Natural killer cell (primary cell): ENCODE measurements around the gene SIPA1L3. TPM values are rescaled to one million over a fixed set of nuclear protein-coding genes. Genes with fewer than 3 reads are reported as not detected.

Experiments
- ATAC-seq, 3 donors: fragments of 150-1000 bp in 2 of 3; fragments of 200-7000 bp in 1 of 3; cut with Tn5 transposase; 1 replicate in 1 of 3; 2 replicates in 2 of 3; pipeline ENCODE4 v1.10.0; 2021; ENCODE audit warnings: mild to moderate bottlenecking in 2 of 3, moderate library complexity in 2 of 3
- DNase-seq, 2 donors: peaks; one replicate each; pipeline versions ENCODE4 v3.0.0 to v3.0.0-alpha.2; 2013 to 2021; ENCODE audit warnings: mixed read lengths in 1 of 2
- H3K27ac ChIP-seq: one replicate; pipeline ENCODE4 v1.5.1; 2013; ENCODE audit warnings: mild to moderate bottlenecking, low read length
- H3K27me3 ChIP-seq: one replicate; pipeline ENCODE4 v1.6.1; 2013; ENCODE audit warnings: low read length; ENCODE audit not compliant: control insufficient read depth, insufficient read depth
- H3K36me3 ChIP-seq: one replicate; pipeline ENCODE4 v1.6.1; 2013; ENCODE audit warnings: low read length; ENCODE audit not compliant: control insufficient read depth, insufficient read depth
- H3K4me1 ChIP-seq: one replicate; pipeline ENCODE4 v1.6.1; 2013; ENCODE audit warnings: low read length; ENCODE audit not compliant: control insufficient read depth, insufficient read depth
- H3K4me3 ChIP-seq: one replicate; pipeline ENCODE4 v1.5.1; 2013; ENCODE audit warnings: low read length
- H3K9me3 ChIP-seq: one replicate; pipeline ENCODE4 v1.6.1; 2013; ENCODE audit warnings: low read length; ENCODE audit not compliant: control insufficient read depth, insufficient read depth
- H3K27ac Mint-ChIP-seq, 2 donors: one replicate each; pipeline ENCODE4 v1.8.0; 2022; ENCODE audit warnings: mild to moderate bottlenecking in 2 of 2, mixed read lengths in 2 of 2, moderate library complexity in 1 of 2
- H3K27me3 Mint-ChIP-seq, 2 donors: one replicate each; pipeline ENCODE4 v1.8.0; 2022; ENCODE audit warnings: low read depth in 2 of 2, mixed read lengths in 2 of 2
- H3K36me3 Mint-ChIP-seq: one replicate; pipeline ENCODE4 v1.8.0; 2022; ENCODE audit warnings: mixed read lengths
- H3K4me1 Mint-ChIP-seq, 2 donors: one replicate each; pipeline ENCODE4 v1.8.0; 2022; ENCODE audit warnings: mixed read lengths in 2 of 2
- H3K4me3 Mint-ChIP-seq: one replicate; pipeline ENCODE4 v1.8.0; 2022; ENCODE audit warnings: mild to moderate bottlenecking, moderate library complexity, mixed read lengths
- H3K9me3 Mint-ChIP-seq, 2 donors: one replicate each; pipeline ENCODE4 v1.8.0; 2022; ENCODE audit warnings: mixed read lengths in 2 of 2
- WGBS: methylation state at CpG from one replicate; pipeline ENCODE4 v1.1.7; 2013; ENCODE audit warnings: missing lambda C conversion rate; ENCODE audit not compliant: insufficient coverage; 5-methylcytosine and 5-hydroxymethylcytosine counted together
- intact Hi-C: fragments of 100-400 bp; cut with micrococcal nuclease; formaldehyde crosslinking; loops from one replicate; pipeline ENCODE4 v1.14.2; 2022
- total RNA-seq, 4 donors: library from RNA; stranded (reverse); fragments of 120-200 nt in 1 of 4; gene quantifications; one replicate each; pipeline versions ENCODE4 v1.2.3 to v1.2.4, GENCODE V29; 2013 to 2022
- TF ChIP-seq, protein P1 (sequence below): fragments of 200-600 bp; IDR thresholded peaks from one replicate; pipeline ENCODE4 v1.8.0; 2022; ENCODE audit warnings: antibody characterized with exemption

The SIPA1L3 gene
- total RNA-seq, 3 donors from 2014 or later (not counting 1 experiment from before 2014, with no cell fraction given), result 34.4 to 35.8 (median 35.4) TPM

DNA sequence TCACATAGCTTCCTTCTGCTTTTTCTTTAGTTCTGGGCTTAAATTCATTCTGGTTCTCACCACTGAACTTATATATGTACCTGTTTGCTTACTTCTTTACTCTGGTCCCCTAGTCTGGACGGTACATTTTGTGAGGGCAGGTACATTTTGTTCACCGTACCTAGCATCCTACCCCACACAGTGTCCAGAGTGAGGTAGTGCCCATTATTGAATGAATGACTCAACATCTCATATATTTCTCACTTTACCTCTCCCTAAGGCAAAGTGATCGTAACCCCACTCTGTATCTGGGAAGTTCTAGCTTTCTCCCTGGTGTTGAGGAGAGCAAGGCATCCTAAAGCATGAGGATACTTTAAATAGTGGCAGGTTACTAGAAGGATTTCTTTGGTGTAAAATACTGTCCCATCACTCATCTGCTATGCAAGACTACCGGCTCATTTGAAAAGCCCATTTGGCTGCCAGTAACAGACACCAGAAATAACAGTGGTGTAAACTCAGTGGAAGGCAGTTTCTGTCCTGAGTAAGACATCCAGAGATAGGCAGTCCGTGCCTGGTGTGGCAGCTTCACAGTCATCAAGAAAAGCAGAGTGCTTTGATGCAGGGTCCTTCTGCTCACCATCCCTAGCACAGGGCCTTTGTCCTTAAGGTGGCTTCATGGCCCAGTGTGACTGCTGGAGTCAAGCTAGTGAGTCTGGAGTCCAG lies 111.8 kb downstream of the SIPA1L3 start:
- Histone ChIP-seq H3K27ac (no peak overlapping the region), H3K36me3 (no peaks in the 10 kb centered on the region), H3K4me3 (no peak overlapping the region), H3K4me1 (peaks cover 10% of the 10 kb centered on the region), H3K9me3 (no peaks in the 10 kb centered on the region), H3K27me3 (no peaks in the 10 kb centered on the region)
- no peak overlapping the region for H3K27ac Mint-ChIP-seq
- intact Hi-C loops, result no loop called here
- no peaks in the 10 kb centered on the region for H3K27me3 Mint-ChIP-seq
- 86% methylated on average over 4 of the region's 5 CpGs for WGBS
- H3K4me1 Mint-ChIP-seq, result peaks cover 24 to 30% of the 10 kb centered on the region in 2 donors
- no peaks in the 10 kb centered on the region for H3K9me3 Mint-ChIP-seq
- DNase-seq (no peak), ATAC-seq (no peak)
- TF ChIP-seq, protein P1, sequence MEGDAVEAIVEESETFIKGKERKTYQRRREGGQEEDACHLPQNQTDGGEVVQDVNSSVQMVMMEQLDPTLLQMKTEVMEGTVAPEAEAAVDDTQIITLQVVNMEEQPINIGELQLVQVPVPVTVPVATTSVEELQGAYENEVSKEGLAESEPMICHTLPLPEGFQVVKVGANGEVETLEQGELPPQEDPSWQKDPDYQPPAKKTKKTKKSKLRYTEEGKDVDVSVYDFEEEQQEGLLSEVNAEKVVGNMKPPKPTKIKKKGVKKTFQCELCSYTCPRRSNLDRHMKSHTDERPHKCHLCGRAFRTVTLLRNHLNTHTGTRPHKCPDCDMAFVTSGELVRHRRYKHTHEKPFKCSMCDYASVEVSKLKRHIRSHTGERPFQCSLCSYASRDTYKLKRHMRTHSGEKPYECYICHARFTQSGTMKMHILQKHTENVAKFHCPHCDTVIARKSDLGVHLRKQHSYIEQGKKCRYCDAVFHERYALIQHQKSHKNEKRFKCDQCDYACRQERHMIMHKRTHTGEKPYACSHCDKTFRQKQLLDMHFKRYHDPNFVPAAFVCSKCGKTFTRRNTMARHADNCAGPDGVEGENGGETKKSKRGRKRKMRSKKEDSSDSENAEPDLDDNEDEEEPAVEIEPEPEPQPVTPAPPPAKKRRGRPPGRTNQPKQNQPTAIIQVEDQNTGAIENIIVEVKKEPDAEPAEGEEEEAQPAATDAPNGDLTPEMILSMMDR, result no peak
- H3K36me3 Mint-ChIP-seq, result no peaks in the 10 kb centered on the region
- no peak overlapping the region for H3K4me3 Mint-ChIP-seq

DNA sequence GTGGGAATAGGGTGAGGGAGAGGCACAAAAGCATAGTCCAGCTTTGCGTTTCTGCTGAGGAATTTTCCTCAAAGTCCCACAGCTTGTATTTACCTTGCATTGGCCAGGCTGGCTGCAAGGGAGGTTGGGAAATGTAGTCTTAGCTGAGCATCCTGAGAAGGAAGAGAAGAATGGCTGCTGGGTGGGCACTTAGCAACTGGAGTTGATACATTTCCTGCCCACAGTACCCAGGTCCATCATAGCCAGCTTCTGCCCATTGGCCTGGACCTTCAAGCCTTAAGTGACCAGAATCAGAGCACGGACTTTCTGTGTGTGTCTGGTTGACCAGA lies 112.4 kb downstream of the SIPA1L3 start:
- Histone ChIP-seq H3K27me3 (no peaks in the 10 kb centered on the region), H3K4me3 (no peak overlapping the region), H3K9me3 (no peaks in the 10 kb centered on the region), H3K27ac (no peak overlapping the region), H3K4me1 (peaks cover 10% of the 10 kb centered on the region), H3K36me3 (no peaks in the 10 kb centered on the region)
- no peaks in the 10 kb centered on the region for H3K9me3 Mint-ChIP-seq
- WGBS, result 62% methylated on average over 1 of the region's 2 CpGs
- no peaks in the 10 kb centered on the region for H3K36me3 Mint-ChIP-seq
- H3K4me3 Mint-ChIP-seq, result no peak overlapping the region
- intact Hi-C loops, result no loop called here
- TF ChIP-seq, protein P1, result no peak
- H3K4me1 Mint-ChIP-seq, result peaks cover 24 to 31% of the 10 kb centered on the region in 2 donors
- ATAC-seq (no peak), DNase-seq (no peak)
- H3K27ac Mint-ChIP-seq, result no peak overlapping the region
- no peaks in the 10 kb centered on the region for H3K27me3 Mint-ChIP-seq

DNA sequence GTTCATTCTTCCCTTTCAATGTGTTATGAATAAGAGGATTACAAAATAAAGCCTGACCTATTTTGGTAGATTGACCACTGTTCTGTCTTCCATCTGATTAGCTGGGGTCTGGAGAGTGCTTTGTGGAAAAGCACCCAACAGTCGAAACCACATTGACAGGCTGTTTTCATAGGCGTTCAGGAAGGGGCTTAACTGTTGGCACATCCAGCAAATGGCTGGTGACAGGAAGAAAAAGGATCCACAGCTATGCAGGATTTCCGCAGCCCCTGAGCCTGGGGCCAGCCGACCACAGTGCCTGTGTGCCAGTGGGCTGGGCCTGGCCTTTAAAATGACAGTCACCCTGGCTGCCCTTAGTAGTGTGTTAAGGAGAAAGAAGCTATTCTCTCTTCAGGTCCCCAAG lies 113.3 kb downstream of the SIPA1L3 start:
- Mint-ChIP-seq H3K4me3 (no peak overlapping the region), H3K4me1 (peaks cover 24 to 31% of the 10 kb centered on the region in 2 donors), H3K27ac (peak overlapping the region in 1 of 2 donors; percentile 43), H3K9me3 (no peaks in the 10 kb centered on the region), H3K36me3 (no peaks in the 10 kb centered on the region), H3K27me3 (no peaks in the 10 kb centered on the region)
- ATAC-seq (peak in 1 of 3 donors; percentile 41), DNase-seq (no peak)
- no peak overlapping the region for H3K27ac ChIP-seq
- H3K4me1 ChIP-seq, result peaks cover 10% of the 10 kb centered on the region
- H3K36me3 ChIP-seq, result no peaks in the 10 kb centered on the region
- H3K27me3 ChIP-seq, result no peaks in the 10 kb centered on the region
- whole genome bisulfite sequencing, result 24% methylated on average over 4 of the region's 4 CpGs
- TF ChIP-seq, protein P1, result no peak
- H3K9me3 ChIP-seq, result no peaks in the 10 kb centered on the region
- no peak overlapping the region for H3K4me3 ChIP-seq
- intact Hi-C loops, result no loop called here

DNA sequence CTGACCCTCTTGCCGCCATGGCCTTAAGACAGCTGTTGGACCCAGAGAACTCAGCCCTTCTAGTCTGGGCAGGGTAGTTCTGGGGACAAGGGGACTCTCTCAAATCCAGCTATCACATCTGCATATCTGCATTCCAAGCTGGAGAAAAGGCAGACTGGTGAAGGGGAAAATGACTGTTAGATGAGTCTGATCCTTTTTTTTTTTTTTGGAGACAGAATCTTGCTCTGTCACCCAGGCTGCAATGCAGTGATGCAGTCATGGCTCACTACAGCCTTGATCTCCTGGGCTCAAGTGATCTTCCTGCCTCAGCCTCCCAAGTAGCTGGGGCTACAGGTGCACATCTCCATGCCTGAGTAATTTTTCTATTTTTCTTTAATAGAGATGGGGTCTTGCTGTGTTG lies 114.3 kb downstream of the SIPA1L3 start:
- Histone ChIP-seq H3K27me3 (no peaks in the 10 kb centered on the region), H3K9me3 (no peaks in the 10 kb centered on the region), H3K4me1 (peaks cover 10% of the 10 kb centered on the region), H3K27ac (no peak overlapping the region), H3K4me3 (no peak overlapping the region), H3K36me3 (no peaks in the 10 kb centered on the region)
- Mint-ChIP-seq H3K4me1 (peaks cover 24 to 31% of the 10 kb centered on the region in 2 donors), H3K4me3 (no peak overlapping the region), H3K27ac (no peak overlapping the region), H3K9me3 (no peaks in the 10 kb centered on the region), H3K27me3 (no peaks in the 10 kb centered on the region), H3K36me3 (no peaks in the 10 kb centered on the region)
- ATAC-seq (no peak), DNase-seq (no peak)
- intact Hi-C loops, result no loop called here
- 100% methylated on average over 1 of the region's 1 CpG for WGBS
- TF ChIP-seq, protein P1, result no peak
